T-cell (primary cell): ENCODE measurements around the gene SPAM1. TPM values are rescaled to one million over a fixed set of nuclear protein-coding genes. Genes with fewer than 3 reads are reported as not detected.

Experiments used
- ATAC-seq, 4 experiments: fragments of 200-7000 bp in 3 of 4; fragments of 150-1000 bp in 1 of 4; cut with Tn5 transposase; replicated peaks in 1 of 4; 1 replicate in 3 of 4; 2 replicates in 1 of 4; pipeline ENCODE4 v1.10.0; 2021; ENCODE audit warnings: moderate library complexity in 3 of 4, mild to moderate bottlenecking in 2 of 4, moderate number of reproducible peaks in 1 of 4
- CTCF ChIA-PET, 2 donors: fragments of 300-600 bp; sonication (Branson Sonifier 250); formaldehyde crosslinking; loops; one replicate each; lab custom pipeline; 2022; ENCODE audit warnings: antibody characterized with exemption in 2 of 2; lab: Charles Lee
- POLR2A ChIA-PET, 2 donors: fragments of 300-600 bp; sonication (Branson Sonifier 250); formaldehyde crosslinking; loops; one replicate each; lab custom pipeline; 2022; ENCODE audit warnings: antibody characterized with exemption in 2 of 2; lab: Charles Lee
- DNase-seq, 35 experiments: peaks; one replicate each; pipeline versions ENCODE4 v3.0.0 to v3.0.0-alpha.2; 2013 to 2023
- H3K27ac ChIP-seq: one replicate; pipeline ENCODE4 v1.5.1; 2013; ENCODE audit warnings: low read length
- H3K27me3 ChIP-seq, 2 experiments: replicated peaks in 1 of 2; 1 replicate in 1 of 2; 2 replicates in 1 of 2; pipeline versions ENCODE4 v1.6.1 to v1.7.0; 2013; ENCODE audit warnings: low read length in 1 of 2, mixed read lengths in 1 of 2; ENCODE audit not compliant: control insufficient read depth in 2 of 2, insufficient read depth in 2 of 2; ENCODE audit errors: extremely low read depth in 1 of 2
- H3K36me3 ChIP-seq, 2 donors: 1 replicate in 1 of 2; 2 replicates in 1 of 2; pipeline versions ENCODE4 v1.6.1 to v1.7.0; 2013; ENCODE audit warnings: low read length in 1 of 2; ENCODE audit not compliant: control insufficient read depth in 2 of 2, insufficient read depth in 1 of 2; ENCODE audit errors: extremely low read depth in 1 of 2
- H3K4me1 ChIP-seq, 2 experiments: 1 replicate in 1 of 2; 2 replicates in 1 of 2; pipeline versions ENCODE4 v1.6.1 to v1.7.0; 2013; ENCODE audit warnings: low read length in 2 of 2, mixed read lengths in 1 of 2; ENCODE audit not compliant: insufficient read depth in 2 of 2, control insufficient read depth in 1 of 2; ENCODE audit errors: extremely low read depth in 1 of 2
- H3K4me3 ChIP-seq, 2 donors: 1 replicate in 1 of 2; 2 replicates in 1 of 2; pipeline versions ENCODE4 v1.5.1 to v1.7.0; 2013; ENCODE audit warnings: mild to moderate bottlenecking in 2 of 2, low read length in 1 of 2, moderate library complexity in 1 of 2; ENCODE audit not compliant: control insufficient read depth in 1 of 2; ENCODE audit errors: extremely low read depth in 1 of 2
- H3K9me3 ChIP-seq: 2 replicates; pipeline ENCODE4 v1.7.0; 2013
- H3K27ac Mint-ChIP-seq, 2 donors: one replicate each; pipeline ENCODE4 v1.8.0; 2020 to 2021; ENCODE audit warnings: mild to moderate bottlenecking in 2 of 2, mixed read lengths in 2 of 2
- H3K27me3 Mint-ChIP-seq, 2 donors: one replicate each; pipeline ENCODE4 v1.8.0; 2021 to 2022; ENCODE audit warnings: mixed read lengths in 2 of 2
- H3K36me3 Mint-ChIP-seq: one replicate; pipeline ENCODE4 v1.8.0; 2021; ENCODE audit warnings: mixed read lengths
- H3K4me1 Mint-ChIP-seq, 3 donors: one replicate each; pipeline ENCODE4 v1.8.0; 2020 to 2022; ENCODE audit warnings: mixed read lengths in 3 of 3, mild to moderate bottlenecking in 1 of 3
- H3K4me3 Mint-ChIP-seq, 3 donors: one replicate each; pipeline ENCODE4 v1.8.0; 2020 to 2022; ENCODE audit warnings: mild to moderate bottlenecking in 3 of 3, mixed read lengths in 3 of 3, moderate library complexity in 3 of 3
- H3K9me3 Mint-ChIP-seq, 3 donors: one replicate each; pipeline ENCODE4 v1.8.0; 2020 to 2022; ENCODE audit warnings: mixed read lengths in 3 of 3
- WGBS: methylation state at CpG from one replicate; pipeline ENCODE4 v1.1.5; 2013; ENCODE audit warnings: missing lambda C conversion rate; ENCODE audit not compliant: insufficient coverage; 5-methylcytosine and 5-hydroxymethylcytosine counted together
- total RNA-seq, 35 experiments: library from RNA in 6 of 35; stranded (reverse) in 6 of 35; fragments of 120-200 nt in 1 of 35; gene quantifications; one replicate each; pipeline versions ENCODE4 v1.2.1 to v1.2.4 and lab custom pipeline; 2013 to 2026

Gene SPAM1
- total RNA-seq, 5 donors from 2014 or later (not counting 1 experiment from before 2014, with no cell fraction given), result not detected

DNA sequence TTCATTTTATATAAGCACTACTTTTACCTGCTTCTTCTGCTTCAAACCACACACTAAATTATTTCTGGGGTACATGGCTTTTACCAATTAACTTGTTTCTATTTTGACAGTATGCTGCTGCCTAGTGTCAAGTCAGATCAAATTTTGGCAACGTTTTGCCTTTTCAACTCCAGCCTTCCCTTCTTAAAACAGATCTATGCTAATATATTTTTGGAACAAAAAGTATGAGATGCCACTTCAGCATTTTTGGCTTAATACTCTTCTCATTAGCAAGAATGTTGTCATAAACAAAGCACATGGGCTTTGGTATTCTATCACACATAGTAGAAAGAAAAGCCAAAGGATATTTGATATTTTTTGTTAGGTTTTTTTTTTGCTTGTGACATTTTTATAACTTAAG, 47.8 kb downstream of the SPAM1 start:
- Histone ChIP-seq H3K9me3 (no peaks in the 10 kb centered on the region), H3K27ac (no peak overlapping the region), H3K4me1 (no peaks in the 10 kb centered on the region), H3K36me3 (no peaks in the 10 kb centered on the region), H3K4me3 (no peak overlapping the region), H3K27me3 (no peaks in the 10 kb centered on the region)
- no peak overlapping the region for H3K4me3 Mint-ChIP-seq
- H3K4me1 Mint-ChIP-seq, result no peaks in the 10 kb centered on the region
- ATAC-seq (no peak), DNase-seq (no peak)
- POLR2A ChIA-PET, result no interaction called here
- H3K27ac Mint-ChIP-seq, result no peak overlapping the region
- H3K27me3 Mint-ChIP-seq, result peaks cover 0 to 4% of the 10 kb centered on the region in 2 donors
- CTCF ChIA-PET, result no interaction called here
- peaks cover 0 to 9% (median 0%) of the 10 kb centered on the region in 3 donors for H3K9me3 Mint-ChIP-seq
- no CpG with 5 or more reads among the region's 1 CpG for WGBS
- H3K36me3 Mint-ChIP-seq, result no peaks in the 10 kb centered on the region

DNA sequence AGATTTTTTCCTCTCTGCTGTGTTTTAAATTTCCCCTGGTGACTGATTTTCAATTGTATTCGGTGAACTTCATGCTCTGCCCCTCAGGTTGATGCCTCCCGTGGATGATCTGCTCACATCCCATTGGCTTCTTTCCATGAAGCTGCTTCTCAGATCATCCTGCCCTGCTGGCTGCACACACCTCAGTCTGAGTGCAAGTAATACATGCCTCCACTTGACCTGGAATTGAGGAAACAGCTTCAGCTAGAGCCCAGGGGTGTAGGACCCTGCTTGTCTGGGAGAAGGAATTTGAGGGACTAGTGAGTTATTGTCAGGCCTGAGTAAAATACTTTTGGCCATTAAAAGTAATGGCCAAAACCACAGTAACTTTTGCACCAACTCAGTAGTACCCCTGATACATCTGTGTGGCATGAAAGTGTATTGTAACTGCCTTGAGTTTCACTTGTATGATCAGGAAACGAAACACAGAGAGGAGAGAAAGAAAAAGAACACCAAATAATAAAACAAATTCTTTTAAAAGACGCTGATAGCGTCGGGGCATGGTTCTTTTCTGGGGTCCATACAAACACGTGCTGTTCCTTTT, 49.4 kb downstream of the SPAM1 start:
- Mint-ChIP-seq H3K27me3 (peaks cover 0 to 4% of the 10 kb centered on the region in 2 donors), H3K4me3 (no peak overlapping the region), H3K36me3 (no peaks in the 10 kb centered on the region), H3K27ac (no peak overlapping the region), H3K9me3 (peaks cover 0 to 9% (median 0%) of the 10 kb centered on the region in 3 donors), H3K4me1 (no peaks in the 10 kb centered on the region)
- no peaks in the 10 kb centered on the region for H3K9me3 ChIP-seq
- ATAC-seq (no peak), DNase-seq (no peak)
- H3K27ac ChIP-seq, result no peak overlapping the region
- WGBS, result 100% methylated on average over 2 of the region's 7 CpGs
- H3K4me1 ChIP-seq, result no peaks in the 10 kb centered on the region
- H3K4me3 ChIP-seq, result no peak overlapping the region
- no peaks in the 10 kb centered on the region for H3K27me3 ChIP-seq
- ChIA-PET CTCF (no interaction called here), POLR2A (no interaction called here)
- H3K36me3 ChIP-seq, result no peaks in the 10 kb centered on the region

GRCh38 chr7:123975084-123975483, 50.0 kb downstream of the SPAM1 start:
- Mint-ChIP-seq H3K27me3 (peaks cover 0 to 4% of the 10 kb centered on the region in 2 donors), H3K9me3 (peaks cover 0 to 9% (median 0%) of the 10 kb centered on the region in 3 donors), H3K36me3 (no peaks in the 10 kb centered on the region), H3K4me1 (no peaks in the 10 kb centered on the region), H3K27ac (no peak overlapping the region), H3K4me3 (no peak overlapping the region)
- Histone ChIP-seq H3K27me3 (no peaks in the 10 kb centered on the region), H3K36me3 (no peaks in the 10 kb centered on the region), H3K27ac (no peak overlapping the region), H3K4me1 (no peaks in the 10 kb centered on the region), H3K9me3 (no peaks in the 10 kb centered on the region), H3K4me3 (no peak overlapping the region)
- DNase-seq (no peak), ATAC-seq (no peak)
- POLR2A ChIA-PET, result no interaction called here
- CTCF ChIA-PET, result no interaction called here

DNA sequence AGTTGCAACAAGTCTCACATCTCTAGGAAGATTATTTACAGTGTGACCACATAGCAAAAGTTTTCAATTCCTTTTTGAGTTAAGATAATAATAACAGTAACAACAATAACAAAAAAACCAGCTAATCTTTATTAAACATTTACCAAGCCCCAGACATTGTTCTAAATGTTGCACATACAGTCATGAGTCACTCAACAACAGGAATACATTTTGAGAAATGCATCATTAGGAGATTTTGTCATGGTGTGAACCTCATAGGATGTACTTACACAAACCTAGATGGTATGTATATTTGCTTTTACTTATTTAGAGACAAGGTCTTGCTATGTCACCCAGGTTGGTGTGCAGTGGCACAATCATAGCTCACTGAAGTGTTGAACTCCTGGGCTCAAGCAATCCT, 52.0 kb downstream of the SPAM1 start:
- ATAC-seq, result no peak
- CTCF ChIA-PET, result no interaction called here

DNA sequence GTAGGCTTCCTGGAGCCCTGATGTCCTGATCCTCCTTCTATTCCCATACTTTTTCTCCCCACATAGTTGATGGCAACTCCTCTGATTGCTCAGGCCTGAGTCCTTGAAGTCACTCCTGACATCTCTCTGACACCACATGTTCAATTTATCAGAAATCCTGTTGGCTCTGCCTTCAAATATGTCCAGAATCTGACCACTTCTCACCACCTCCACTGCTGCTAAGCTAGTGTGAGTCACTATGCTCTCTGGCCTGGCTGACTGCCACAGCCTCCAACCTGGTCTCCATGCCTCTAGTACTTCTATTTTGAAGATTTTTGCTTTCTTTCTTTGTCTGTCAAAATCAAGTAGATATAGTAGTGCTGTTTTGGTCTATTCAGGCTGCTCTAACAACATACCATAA, 54.8 kb downstream of the SPAM1 start:
- ChIA-PET POLR2A (no interaction called here), CTCF (no interaction called here)
- H3K4me1 ChIP-seq, result no peaks in the 10 kb centered on the region
- no peaks in the 10 kb centered on the region for H3K36me3 ChIP-seq
- H3K4me3 Mint-ChIP-seq, result no peak overlapping the region
- no peak overlapping the region for H3K27ac ChIP-seq
- peaks cover 0 to 4% of the 10 kb centered on the region in 2 donors for H3K27me3 Mint-ChIP-seq
- no peak for ATAC-seq
- no peaks in the 10 kb centered on the region for H3K4me1 Mint-ChIP-seq
- H3K27me3 ChIP-seq, result no peaks in the 10 kb centered on the region
- H3K9me3 Mint-ChIP-seq, result peaks cover 9 to 17% (median 12%) of the 10 kb centered on the region in 3 donors
- no peak overlapping the region for H3K27ac Mint-ChIP-seq
- no peaks in the 10 kb centered on the region for H3K9me3 ChIP-seq
- no peaks in the 10 kb centered on the region for H3K36me3 Mint-ChIP-seq
- no peak overlapping the region for H3K4me3 ChIP-seq
- DNase-seq, result no peak

More for the DNA sequence above, 52.0 kb downstream of the SPAM1 start:
- H3K27me3 ChIP-seq, result no peaks in the 10 kb centered on the region
- no peak for DNase-seq
- Mint-ChIP-seq H3K36me3 (no peaks in the 10 kb centered on the region), H3K27me3 (peaks cover 0 to 4% of the 10 kb centered on the region in 2 donors), H3K4me3 (no peak overlapping the region), H3K9me3 (peaks cover 2 to 11% (median 2%) of the 10 kb centered on the region in 3 donors), H3K27ac (no peak overlapping the region), H3K4me1 (no peaks in the 10 kb centered on the region)
- POLR2A ChIA-PET, result no interaction called here
- H3K4me1 ChIP-seq, result no peaks in the 10 kb centered on the region
- no peak overlapping the region for H3K27ac ChIP-seq
- H3K4me3 ChIP-seq, result no peak overlapping the region
- H3K36me3 ChIP-seq, result no peaks in the 10 kb centered on the region
- H3K9me3 ChIP-seq, result no peaks in the 10 kb centered on the region

- H3K4me3 Mint-ChIP-seq, result no peak overlapping the region
These were observed 62.4 kb downstream of the SPAM1 start for GRCh38 chr7:123987445-123987844.

More at GRCh38 chr7:123987445-123987844, 62.4 kb downstream of the SPAM1 start:
- Histone ChIP-seq H3K27me3 (no peaks in the 10 kb centered on the region), H3K4me1 (no peaks in the 10 kb centered on the region), H3K9me3 (no peaks in the 10 kb centered on the region), H3K27ac (no peak overlapping the region), H3K36me3 (no peaks in the 10 kb centered on the region), H3K4me3 (no peak overlapping the region)
- ATAC-seq (no peak), DNase-seq (no peak)
- H3K9me3 Mint-ChIP-seq, result peaks cover 6 to 11% (median 8%) of the 10 kb centered on the region in 3 donors
- no peak overlapping the region for H3K27ac Mint-ChIP-seq
- no peaks in the 10 kb centered on the region for H3K36me3 Mint-ChIP-seq
- no CpG with 5 or more reads among the region's 2 CpGs for WGBS
- no peaks in the 10 kb centered on the region for H3K4me1 Mint-ChIP-seq
- ChIA-PET CTCF (no interaction called here), POLR2A (no interaction called here)
- H3K27me3 Mint-ChIP-seq, result peaks cover 0 to 8% of the 10 kb centered on the region in 2 donors
